CD4-positive, alpha-beta T cell treated with Interleukin-1 beta for 1 hour (primary cell): ENCODE measurements around the gene GDPD5.
A peak's percentile ranks its signal among the peaks of the same experiment; 100 is the strongest.

Source experiments
- DNase-seq, 2 donors: peaks; one replicate each; pipeline ENCODE4 v3.0.0-alpha.2; 2020 to 2022

Gene GDPD5

GRCh38 chr11:75469785-75470405, 55.8 kb downstream of the GDPD5 start:
- no peak for DNase-seq

DNA sequence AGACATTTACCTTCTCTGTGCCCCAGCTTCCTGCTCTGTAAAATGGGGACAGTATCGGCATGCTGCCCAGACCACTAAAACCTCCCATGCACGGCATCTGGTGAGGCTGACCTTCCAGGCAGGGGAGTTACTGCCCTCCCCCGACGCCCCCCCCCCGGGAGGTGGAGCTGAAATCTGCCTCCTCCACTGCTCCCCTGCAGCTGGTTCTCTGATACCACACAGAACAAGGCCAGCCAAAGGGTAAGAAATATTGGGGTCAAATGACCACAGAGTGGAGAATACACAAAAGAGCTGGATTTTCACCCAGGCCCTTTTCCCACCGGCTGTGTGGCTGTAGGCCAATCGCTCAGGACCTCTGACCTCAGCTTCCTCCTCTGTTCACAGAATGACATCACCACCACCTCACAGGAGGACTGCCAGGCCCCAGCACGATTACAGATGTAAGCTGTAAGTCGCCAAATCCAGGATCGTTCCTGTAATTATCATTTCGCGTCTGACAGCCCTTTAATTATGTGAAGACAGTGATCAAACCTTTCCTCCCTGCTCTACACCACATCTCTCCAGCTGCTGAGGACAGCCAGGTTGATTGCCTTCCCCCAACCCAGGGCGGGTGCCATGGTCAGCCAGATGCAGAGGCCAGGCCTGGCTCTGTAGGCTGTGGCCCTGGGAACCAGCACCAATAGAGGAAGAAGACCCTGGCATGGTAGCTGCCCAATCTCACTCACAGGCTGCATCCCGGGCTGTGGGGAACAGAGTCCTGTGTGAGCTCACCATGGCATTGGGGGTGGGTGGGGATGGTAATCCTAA, 57.0 kb downstream of the GDPD5 start:
- no peak for DNase-seq

DNA sequence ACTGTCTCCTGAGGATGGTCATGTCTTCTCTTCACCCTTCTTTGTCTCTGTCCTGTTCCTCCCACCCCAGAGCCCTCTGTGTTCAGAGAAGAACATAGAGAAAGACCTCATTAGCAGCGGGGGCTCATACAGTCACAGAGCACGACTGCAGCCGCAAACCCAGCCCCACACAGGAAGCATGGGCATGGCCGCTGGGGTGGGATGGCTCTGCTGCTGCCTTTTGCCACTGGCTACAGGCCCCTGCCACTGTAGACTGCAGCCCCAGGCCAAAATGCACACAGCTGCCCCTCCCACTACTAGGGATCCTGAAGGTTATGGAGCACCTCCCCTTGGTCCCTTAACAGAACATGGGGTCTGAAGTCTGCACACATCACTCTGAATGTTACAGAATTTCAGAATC, 57.9 kb downstream of the GDPD5 start:
- no peak for DNase-seq

GRCh38 chr11:75467311-75467710, 58.4 kb downstream of the GDPD5 start:
- no peak for DNase-seq

DNA sequence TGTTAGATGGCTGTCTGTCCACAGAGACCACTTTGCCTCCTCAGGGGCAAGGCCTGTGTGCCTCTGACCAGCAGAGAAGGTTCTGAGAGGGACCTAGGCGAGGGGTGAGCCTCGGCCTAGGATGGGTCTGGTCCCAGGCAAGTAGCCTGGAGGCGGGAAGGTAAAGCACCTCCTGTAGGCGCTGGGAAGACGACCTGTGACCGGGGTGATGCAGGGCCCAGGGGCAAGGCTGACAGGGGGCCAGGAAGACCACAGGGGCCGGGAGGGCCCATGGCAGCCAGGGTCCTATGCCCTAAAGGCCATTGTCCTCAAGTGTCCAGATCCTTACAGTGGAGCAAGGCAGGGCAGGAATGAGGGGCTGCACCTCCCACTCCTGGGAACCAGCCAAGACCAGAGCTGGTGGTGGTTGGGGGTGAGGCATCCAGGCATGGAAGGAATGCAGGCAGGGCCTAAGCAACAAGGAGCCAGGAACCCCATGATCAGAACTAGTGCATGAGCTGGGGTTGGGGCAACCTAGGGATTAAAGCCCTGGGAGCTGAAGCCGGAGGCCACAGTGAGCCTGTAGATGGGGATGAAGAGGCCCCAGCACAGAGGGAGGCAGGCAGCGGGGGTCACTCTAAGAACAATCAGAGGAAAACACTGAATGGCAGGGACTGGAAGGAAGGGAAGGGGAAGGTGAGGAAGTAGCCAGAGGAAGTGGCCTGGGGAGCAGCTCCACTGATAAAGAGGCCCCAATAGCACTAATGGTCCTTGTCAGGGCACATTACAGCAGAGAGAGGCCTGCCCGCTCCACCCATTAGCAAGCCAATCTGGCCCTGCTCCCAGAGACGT, 59.8 kb downstream of the GDPD5 start:
- DNase-seq, result no peak

- DNase-seq, result no peak
These were observed 62.5 kb downstream of the GDPD5 start for GRCh38 chr11:75463106-75463774.

DNA sequence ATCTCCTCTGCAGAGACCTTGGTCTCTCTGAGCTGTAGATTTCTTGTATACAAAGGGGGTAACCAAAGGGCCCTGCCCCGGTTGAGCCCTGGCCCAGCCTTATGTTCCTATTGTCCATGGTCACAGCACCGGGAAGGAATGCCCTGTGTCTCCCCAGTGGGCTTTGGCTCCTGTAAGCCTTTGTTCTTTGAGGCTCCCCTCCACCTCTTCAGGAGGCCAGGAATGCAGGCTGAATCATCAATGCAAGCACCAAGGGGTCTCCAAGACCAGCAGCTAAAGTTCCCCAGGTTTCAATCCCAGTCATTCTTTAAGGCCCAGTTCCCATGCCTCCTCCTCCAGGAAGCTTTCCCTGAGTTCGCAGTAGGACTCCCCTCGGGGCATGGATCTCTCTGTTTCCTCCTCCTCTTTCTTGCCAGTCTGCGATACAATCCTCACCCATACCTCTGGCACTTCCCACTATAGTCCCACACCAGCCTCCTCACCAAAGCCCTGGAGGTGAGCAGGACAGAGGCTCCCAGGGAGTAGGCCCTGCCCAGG, 63.6 kb downstream of the GDPD5 start:
- no peak for DNase-seq

- no peak for DNase-seq
These were observed 64.6 kb downstream of the GDPD5 start for GRCh38 chr11:75461151-75461550.

DNA sequence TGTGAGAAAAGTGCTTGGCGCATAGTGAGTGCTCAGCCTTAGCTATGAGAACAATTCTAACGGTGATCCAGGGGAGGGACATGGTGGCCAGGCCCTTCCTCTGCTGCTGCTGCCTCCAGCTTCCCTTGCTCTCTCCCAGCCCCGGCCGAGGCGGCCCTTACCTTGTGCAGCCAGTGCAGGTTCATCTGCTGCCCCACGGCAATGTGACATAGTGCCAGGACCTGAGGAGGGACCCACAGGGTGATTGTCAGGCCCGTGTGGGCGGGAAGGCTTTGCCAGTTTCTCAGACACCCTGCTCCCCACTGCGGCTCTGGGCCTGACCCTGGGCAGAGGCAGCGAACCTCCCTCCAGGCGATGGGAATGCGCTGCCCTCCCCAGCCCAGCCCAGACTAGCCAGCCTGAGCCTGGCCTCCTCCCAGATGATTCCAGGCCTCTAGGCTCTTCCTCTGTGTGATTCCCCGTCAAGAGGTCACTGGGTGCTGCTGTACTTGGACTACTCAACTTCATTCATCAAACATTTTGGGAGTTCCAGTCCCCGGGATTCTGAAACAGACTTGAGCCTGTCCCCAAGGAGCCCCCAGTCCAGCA, 69.1 kb downstream of the GDPD5 start:
- DNase-seq, result no peak

DNA sequence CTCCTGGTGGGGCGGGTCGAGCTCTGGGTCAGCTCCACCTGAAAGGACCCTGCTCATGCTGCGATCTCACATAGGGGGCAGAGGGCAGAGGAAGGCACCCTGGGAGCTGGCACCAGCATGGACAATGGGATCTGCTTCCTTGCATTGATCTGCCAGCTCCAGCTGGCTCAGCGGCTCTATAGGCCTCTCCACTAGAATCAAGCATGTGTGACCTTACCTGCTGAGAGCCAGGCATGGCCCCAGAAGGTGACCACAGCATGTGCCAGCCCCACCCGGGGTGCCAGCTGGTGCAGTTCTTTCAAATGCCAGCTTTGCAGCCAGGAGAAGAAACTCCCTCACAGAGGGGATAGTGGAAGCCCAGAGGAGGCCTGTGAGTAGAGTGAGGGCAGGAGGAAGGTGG, 70.8 kb downstream of the GDPD5 start:
- DNase-seq, result no peak

DNA sequence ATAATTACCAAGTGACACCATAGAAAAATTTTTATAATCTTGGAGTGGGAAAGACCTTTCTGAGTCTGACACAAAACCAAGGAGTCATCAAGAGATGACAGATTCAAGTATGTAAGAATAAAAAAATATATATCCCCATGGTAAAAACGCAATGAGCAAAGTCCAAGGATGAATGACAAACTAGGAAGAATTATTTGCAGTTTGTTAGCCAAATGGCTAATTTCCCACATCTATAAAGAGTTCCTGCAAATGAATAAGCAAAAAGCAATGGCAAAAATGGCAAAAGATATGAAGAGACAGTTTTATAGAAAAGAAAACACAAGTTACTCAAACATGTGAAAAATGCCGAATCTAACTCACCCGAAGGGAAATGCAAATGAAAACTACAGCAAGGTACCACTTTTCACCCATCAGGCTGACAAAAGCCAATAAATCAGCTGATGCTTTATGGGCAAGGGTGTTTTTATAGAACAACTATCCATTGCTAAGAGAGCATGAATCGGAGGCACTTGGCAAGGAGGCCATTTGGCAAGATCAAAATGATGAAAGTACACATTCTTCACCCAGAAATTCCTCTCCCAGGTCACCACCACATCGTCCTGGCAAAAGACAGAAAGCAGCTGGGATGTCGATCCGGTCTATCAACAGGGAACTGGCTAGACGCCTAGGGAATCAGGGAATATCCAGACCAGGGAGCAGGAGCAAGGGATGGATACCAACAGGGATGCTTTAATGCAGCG, 71.7 kb downstream of the GDPD5 start:
- no peak for DNase-seq

GRCh38 chr11:75450826-75451821, 74.6 kb downstream of the GDPD5 start:
- DNase-seq, result peak; percentile 13 to 27

DNA sequence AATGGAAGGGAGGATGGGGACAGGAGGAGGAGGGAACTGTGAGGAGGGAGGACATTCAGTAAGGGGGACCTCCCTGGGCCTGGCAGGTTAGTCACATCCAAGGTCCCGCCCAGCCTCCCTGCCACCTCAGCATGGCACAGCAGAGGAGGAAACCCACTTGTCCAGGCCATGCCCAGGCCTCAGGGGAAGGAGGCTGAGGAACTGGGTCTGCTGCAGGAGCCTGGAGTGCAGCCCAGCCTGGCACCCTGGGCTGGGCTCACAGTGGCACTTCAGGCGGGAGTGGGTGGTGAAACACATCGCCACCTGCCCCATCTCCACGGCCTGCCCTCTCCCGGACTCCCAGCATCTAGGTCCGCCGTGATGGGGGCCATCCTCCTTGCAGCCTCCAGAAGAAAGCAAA, 75.5 kb downstream of the GDPD5 start:
- DNase-seq, result no peak

GRCh38 chr11:75449776-75450175, 76.0 kb downstream of the GDPD5 start:
- no peak for DNase-seq

GRCh38 chr11:75449271-75449670, 76.5 kb downstream of the GDPD5 start:
- DNase-seq, result no peak

GRCh38 chr11:75447415-75447814, 78.3 kb downstream of the GDPD5 start:
- no peak for DNase-seq

GRCh38 chr11:75445315-75445953, 80.3 kb downstream of the GDPD5 start:
- peak; percentile 66 to 73 for DNase-seq

DNA sequence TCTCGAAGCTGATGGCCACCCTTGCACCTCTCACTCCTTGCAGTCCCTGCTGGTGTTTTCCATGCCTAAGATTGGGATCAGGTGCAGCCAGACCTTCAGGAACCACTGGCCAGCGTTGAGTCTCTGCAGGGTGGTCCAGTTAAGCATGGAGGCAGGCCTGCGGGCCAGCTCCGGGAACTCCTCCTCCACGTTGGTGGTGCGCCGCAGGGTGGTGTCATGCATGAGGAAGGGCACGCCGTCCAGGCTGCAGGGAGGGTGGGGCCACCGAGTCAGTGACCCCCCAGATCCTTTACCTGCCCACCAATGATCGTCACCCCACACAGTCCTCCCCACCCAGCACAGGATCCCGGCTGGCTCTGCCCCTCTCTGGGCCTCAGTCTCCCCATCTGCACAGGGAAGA, 82.7 kb downstream of the GDPD5 start:
- DNase-seq, result no peak

- DNase-seq, result no peak
These were observed 83.4 kb downstream of the GDPD5 start for GRCh38 chr11:75442161-75442885.
